Camera-type eye (tissue), 1 donor: Measurements from ENCODE around the gene DKKL1. TPM values are rescaled to one million over a fixed set of nuclear protein-coding genes. Genes with fewer than 3 reads are reported as not detected.

Experiments
- total RNA-seq: library from RNA; depleted of rRNA; stranded (reverse); fragments of >200 nt; gene quantifications from one replicate; pipeline ENCODE4 v1.2.3, GENCODE V29; 2014

The DKKL1 gene
- total RNA-seq: not detected

DNA sequence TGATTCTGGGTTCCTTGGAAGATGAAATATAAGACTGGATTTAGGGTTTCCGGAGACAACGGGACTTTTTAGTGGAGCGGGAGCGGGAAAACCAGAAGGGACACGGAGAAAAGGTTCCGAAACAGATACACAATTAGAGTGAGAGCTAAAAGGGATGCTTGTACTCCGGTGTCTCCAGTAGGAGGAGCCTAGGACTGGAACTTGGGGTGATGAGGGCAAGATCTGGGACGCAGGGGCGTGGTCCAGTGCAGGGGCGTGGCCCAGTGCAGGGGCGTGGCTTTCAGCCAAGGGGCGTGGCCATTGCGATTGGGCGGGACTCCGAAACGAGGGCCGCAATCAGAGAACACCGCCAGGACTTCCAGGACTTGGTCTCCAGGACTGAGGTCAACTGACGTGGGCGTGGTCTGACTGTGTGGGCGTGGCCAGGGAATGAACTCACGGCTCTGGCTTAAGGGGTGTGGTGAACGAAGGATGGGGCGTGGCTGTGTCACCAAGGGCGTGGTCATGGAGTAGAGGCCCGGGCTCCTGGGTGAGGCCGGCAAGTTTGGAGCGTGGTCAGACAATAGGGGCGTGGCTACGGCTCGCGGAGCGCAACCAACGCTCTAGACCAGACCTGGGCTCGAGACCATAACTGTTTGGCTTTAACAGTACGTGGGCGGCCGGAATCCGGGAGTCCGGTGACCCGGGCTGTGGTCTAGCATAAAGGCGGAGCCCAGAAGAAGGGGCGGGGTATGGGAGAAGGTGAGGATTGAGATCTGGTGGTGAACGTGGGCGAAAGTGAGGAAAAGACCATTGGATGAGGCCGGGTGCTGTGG lies at the start of gene DKKL1:
DKKL1 (plus strand) TSS at position 610 of the 815 bp plus-strand sequence; CDS start at position 732, 122 bp downstream.

DNA sequence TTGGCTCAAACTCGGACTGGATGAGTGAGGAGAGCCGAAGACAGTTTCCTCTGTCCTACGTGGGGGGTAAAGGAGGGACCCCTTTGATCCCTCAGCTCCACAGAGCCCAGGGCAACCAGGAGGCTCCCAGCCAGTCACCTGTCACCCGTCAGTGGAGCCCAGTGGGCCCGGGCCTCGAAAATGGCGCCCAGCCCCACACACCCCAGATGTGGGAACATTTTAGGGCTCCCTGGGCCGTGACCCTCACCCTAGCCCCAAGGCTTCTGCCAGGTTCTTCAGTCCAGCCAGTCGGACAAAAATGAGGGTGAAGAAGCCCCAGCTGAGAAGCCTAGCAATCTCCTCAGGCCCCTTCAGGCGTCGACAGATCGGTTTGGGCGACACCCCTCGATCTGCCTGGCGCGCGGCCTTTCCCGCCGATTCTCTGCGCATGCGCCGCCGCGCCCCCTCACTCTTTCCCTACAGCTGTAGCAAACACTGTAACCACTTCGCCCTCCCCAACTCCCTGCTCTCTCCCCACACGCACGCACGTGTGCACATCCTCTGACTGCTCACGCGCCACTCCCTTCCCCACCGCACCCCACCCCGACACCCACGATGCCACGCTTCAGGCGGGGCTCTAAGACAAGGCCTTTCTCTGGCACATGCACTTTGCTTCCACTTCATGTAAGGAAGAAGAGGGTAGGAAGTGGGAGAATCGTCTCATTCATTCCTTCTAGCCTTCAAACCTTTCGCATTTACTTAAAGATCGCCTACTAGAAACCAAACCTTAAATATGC lies 38.7 kb upstream of the DKKL1 start, which contains the start of gene SLC6A16:
SLC6A16 (minus strand) TSS at position 391 of the 776 bp plus-strand sequence. CDS start 13,844 bp downstream, outside the sequence.

DNA sequence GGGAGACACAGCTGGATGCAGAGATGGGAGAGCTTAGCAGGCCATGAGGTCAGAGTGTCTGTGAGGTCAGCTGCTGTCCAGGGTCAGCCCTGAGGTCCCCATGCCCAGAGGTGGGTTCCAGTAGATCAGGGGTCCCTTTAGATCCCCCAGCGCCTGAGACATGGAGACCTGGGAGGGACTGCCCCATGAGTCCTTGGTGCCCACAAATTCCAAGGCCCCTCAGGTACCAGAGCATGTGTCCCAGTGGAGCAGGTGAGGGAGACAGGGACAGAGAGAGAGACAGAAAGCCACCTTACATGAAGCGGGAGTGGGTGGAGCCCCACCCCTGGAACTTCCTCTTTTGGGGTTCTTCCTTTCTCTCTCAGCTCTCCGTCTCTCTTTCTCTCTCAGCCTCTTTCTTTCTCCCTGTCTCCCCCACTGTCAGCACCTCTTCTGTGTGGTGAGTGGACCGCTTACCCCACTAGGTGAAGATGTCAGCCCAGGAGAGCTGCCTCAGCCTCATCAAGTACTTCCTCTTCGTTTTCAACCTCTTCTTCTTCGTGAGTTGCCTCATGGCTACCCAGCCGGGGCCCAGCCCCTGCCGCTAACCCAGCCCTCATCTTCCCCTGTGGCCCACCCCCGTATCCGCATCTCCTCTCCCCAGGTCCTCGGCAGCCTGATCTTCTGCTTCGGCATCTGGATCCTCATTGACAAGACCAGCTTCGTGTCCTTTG lies 28.4 kb upstream of the DKKL1 start, which contains the start of gene CD37:
CD37 (plus strand) TSS at position 336 of the 713 bp plus-strand sequence; CDS start at position 471, 135 bp downstream.

DNA sequence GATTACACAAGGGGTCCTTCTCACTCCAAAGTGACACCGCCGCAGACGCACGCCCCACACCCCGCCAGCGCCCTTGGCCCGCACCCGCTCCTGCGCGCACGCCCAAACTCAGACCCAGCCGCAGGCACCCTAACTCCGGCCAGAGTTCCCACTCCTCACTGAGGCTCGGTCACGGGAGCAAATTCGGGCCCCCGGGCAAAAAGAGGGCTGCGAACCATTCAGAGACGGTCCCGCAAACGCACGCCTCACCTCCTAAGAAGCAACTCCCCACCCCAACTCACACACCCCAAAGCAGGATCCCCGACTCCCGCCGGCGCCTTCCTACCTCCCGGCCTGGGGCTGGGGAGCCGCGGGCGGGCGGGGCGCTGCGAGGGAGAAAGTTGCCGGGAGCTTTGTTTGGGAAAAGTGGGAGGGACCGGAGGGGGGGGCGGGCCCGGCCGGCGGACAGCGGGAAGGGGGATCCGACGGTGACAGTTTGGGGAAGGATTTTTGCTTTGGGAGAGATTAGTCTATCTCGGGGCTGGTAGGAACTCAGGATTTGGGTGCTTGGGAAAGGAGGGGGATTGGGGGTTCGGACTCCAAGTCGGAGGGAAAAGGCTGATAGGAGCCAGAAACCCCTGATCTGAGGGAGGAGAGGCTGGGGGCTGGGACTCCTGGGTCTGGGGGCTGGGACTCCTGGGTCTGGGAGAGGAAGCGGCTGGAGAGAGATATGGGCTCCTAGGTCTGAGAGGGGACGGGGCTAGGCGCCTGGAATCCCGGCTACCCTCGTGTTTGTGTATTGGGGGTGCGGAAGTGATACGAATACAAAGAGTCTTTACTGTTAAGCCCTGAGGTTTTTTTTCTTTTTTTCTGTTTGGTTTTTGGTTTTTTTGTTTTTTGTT lies 1.4 kb upstream of the DKKL1 start, which contains the start of gene TEAD2:
TEAD2 (minus strand) TSS at position 369 of the 881 bp plus-strand sequence. CDS start 2,341 bp downstream, outside the sequence.

DNA sequence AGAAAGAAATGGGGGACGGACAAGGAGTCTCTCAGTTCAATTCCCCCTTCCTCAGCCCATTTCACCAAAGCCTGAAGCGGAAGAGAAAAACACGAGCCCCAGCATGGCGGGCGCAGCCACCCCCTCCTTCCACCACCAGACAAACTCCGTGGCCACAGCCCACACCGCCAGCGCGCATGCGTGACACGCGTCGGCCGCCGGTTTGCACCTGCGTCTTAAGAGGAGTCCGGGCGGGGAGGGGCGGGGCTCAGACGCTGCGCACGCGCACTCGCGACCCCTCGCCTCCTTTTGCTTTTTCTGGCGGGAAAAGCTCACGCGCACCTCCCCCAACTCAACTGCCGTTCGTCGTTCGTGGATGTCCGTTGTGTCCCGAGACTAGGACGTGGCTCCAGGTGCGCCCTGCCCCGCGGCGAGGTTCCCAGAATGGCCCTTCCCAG lies 24.3 kb downstream of the DKKL1 start, which contains the start of gene KASH5:
KASH5 (plus strand) TSS at position 314 of the 437 bp plus-strand sequence. CDS start 2,635 bp downstream, outside the sequence.

DNA sequence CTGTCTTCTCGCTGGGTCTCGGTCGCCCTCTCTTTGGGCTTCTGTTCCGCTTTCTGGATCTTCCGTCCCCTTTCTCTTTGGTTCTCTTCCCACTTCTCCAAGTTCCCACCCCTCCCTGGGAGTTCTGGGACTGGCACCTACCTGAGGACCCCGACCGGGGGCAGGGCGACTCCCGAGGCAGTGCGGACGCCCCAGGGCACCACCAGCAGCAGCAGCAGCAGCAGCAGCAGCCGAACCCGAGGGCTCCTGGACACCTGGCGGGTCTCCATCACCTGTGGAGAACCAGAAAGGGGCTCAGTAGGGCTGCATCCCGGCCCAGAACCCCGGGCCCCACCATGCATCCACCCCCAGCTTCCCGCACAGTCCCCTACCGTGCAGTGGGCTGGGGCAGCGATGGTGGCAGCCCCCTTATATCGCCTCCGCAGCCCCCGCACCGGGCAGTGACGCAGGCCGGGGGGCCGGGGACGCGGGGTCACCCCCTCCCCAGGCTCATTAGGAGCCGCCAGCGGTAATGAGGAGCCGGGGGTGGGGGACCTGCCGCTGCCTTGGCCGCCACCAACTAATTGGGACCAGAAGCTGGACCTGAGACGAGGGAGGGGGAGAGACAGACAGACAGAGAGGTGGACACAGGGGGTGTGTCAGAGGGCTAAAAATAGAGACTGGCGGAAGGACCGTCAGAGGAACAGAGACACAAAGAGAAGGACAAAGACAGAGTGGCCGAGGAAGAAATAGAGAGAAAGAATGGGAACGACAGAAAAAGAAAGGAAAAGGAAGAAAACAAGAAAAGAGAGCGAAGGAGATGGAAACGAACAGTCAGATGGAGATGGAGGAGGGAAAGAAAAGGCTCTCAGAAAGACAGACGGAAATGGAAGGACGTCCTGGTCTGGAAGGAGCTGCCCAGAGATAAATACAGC lies 59.7 kb downstream of the DKKL1 start, which contains the start of gene PTH2:
PTH2 (minus strand) TSS at position 371 of the 914 bp plus-strand sequence; CDS start at position 269, 102 bp downstream.

Other genes starting within 250 kb of the DKKL1 start
- gene LIN7B, start 249.5 kb upstream of the DKKL1 start, total RNA-seq: 12.2 TPM
- gene C19orf73, start 244.7 kb upstream of the DKKL1 start, total RNA-seq: 2.0 TPM
- 27.9 TPM for gene PPFIA3, start 244.3 kb upstream of the DKKL1 start, total RNA-seq
- gene HRC, start 208.5 kb upstream of the DKKL1 start, total RNA-seq: 18.6 TPM
- gene TRPM4, start 206.1 kb upstream of the DKKL1 start, total RNA-seq: 16.3 TPM
- gene SLC6A16, start 38.7 kb upstream of the DKKL1 start, total RNA-seq: 0.93 TPM
- 4.7 TPM for gene CD37, start 28.5 kb upstream of the DKKL1 start, total RNA-seq
- 29.5 TPM for gene TEAD2, start 1.5 kb upstream of the DKKL1 start, total RNA-seq
- gene KASH5, start 24.4 kb downstream of the DKKL1 start, total RNA-seq: 0.27 TPM
- gene PTH2, start 59.6 kb downstream of the DKKL1 start, total RNA-seq: not detected
- gene GFY, start 61.5 kb downstream of the DKKL1 start, total RNA-seq: not detected
- gene SLC17A7, start 77.7 kb downstream of the DKKL1 start, total RNA-seq: 78.0 TPM
- gene PIH1D1, start 87.9 kb downstream of the DKKL1 start, total RNA-seq: 77.4 TPM
- 24.0 TPM for gene ALDH16A1, start 89.3 kb downstream of the DKKL1 start, total RNA-seq
- gene FLT3LG, start 110.3 kb downstream of the DKKL1 start, total RNA-seq: 1.3 TPM
- 1,223 TPM for gene RPL13A, start 123.7 kb downstream of the DKKL1 start, total RNA-seq
- 4,219 TPM for gene RPS11, start 132.6 kb downstream of the DKKL1 start, total RNA-seq
- gene FCGRT, start 148.8 kb downstream of the DKKL1 start, total RNA-seq: 94.0 TPM
- gene RCN3, start 164.1 kb downstream of the DKKL1 start, total RNA-seq: 58.3 TPM
- gene NOSIP, start 216.7 kb downstream of the DKKL1 start, total RNA-seq: 38.8 TPM
- gene PRRG2, start 217.4 kb downstream of the DKKL1 start, total RNA-seq: 0.77 TPM
- 15.8 TPM for gene PRR12, start 227.3 kb downstream of the DKKL1 start, total RNA-seq